Endothelial cell of umbilical vein (primary cell): ENCODE measurements around the gene EXD2. TPM values are rescaled to one million over a fixed set of nuclear protein-coding genes. Genes with fewer than 3 reads are reported as not detected.

ENCODE experiments used
- BruUV-seq: library from RNA; stranded (reverse); fragments of 400-500 nt; replicated peaks from 2 replicates; lab custom pipeline; 2021; lab: Mats Ljungman, UMichigan
- CTCF ChIA-PET: fragments of 300-600, 350-600 bp; sonication (Branson Sonifier 250); formaldehyde crosslinking; loops from one replicate; lab custom pipeline; 2021; ENCODE audit warnings: antibody characterized with exemption, inconsistent platforms; lab: Charles Lee
- POLR2A ChIA-PET: fragments of 300-600, 350-600 bp; sonication (Branson Sonifier 250); formaldehyde crosslinking; loops from one replicate; lab custom pipeline; 2021; ENCODE audit warnings: antibody characterized with exemption, inconsistent platforms; lab: Charles Lee
- DNase-seq: peaks from one replicate; pipeline ENCODE4 v3.0.0-alpha.2; 2011; ENCODE audit warnings: low read depth, low spot score
- FAIRE-seq: peaks from 2 replicates; lab custom pipeline; 2011; peaks lifted over from hg19 to GRCh38; lab: Jason Lieb, UNC
- H2AFZ ChIP-seq: 2 replicates; pipeline ENCODE4 v1.6.0; 2012; ENCODE audit warnings: low read depth, low read length, control low read depth, inconsistent platforms
- H3K27ac ChIP-seq: 2 replicates; pipeline ENCODE4 v1.5.1; 2011; ENCODE audit warnings: low read depth, mild to moderate bottlenecking, control low read depth, low read length, moderate library complexity; ENCODE audit not compliant: insufficient read depth
- H3K27me3 ChIP-seq, 2 experiments: 2 replicates each; pipeline versions ENCODE4 v1.6.0 to v1.6.1; 2011; ENCODE audit warnings: low read length in 2 of 2, mixed read lengths in 1 of 2; ENCODE audit not compliant: control insufficient read depth in 2 of 2, insufficient read depth in 2 of 2
- H3K36me3 ChIP-seq, 2 experiments: 2 replicates in 1 of 2; 3 replicates in 1 of 2; pipeline ENCODE4 v1.5.1; 2011; ENCODE audit warnings: low read length in 2 of 2, mild to moderate bottlenecking in 1 of 2, moderate library complexity in 1 of 2; ENCODE audit not compliant: control insufficient read depth in 2 of 2, insufficient read depth in 2 of 2; ENCODE audit errors: extremely low read depth in 1 of 2
- H3K4me1 ChIP-seq: 3 replicates; pipeline ENCODE4 v1.5.1; 2011; ENCODE audit warnings: mild to moderate bottlenecking, low read length; ENCODE audit not compliant: control insufficient read depth, insufficient read depth; ENCODE audit errors: extremely low read depth
- H3K4me2 ChIP-seq: 2 replicates; pipeline ENCODE4 v1.6.1; 2011; ENCODE audit warnings: low read length, control low read depth, mixed read lengths; ENCODE audit not compliant: insufficient read depth
- H3K4me3 ChIP-seq, 3 experiments: fragments of 200-600 bp in 1 of 3; sonication (generic), shearing (Covaris generic) in 1 of 3; replicated peaks in 1 of 3; 2 replicates each; pipeline ENCODE4 v1.5.1; 2011 to 2016; ENCODE audit warnings: control low read depth in 3 of 3, low read length in 3 of 3, mild to moderate bottlenecking in 2 of 3, inconsistent platforms in 1 of 3, low read depth in 1 of 3, moderate library complexity in 1 of 3; ENCODE audit not compliant: insufficient read depth in 1 of 3
- H3K79me2 ChIP-seq: 2 replicates; pipeline ENCODE4 v1.6.0; 2012; ENCODE audit warnings: low read length, inconsistent platforms; ENCODE audit not compliant: control insufficient read depth, insufficient read depth
- H3K9ac ChIP-seq: replicated peaks from 2 replicates; pipeline ENCODE3; 2011; ENCODE audit warnings: low read length, control low read depth; ENCODE audit not compliant: insufficient read depth; ENCODE audit errors: extremely low read depth
- H3K9me1 ChIP-seq: replicated peaks from 3 replicates; pipeline ENCODE4 v1.6.0; 2011; ENCODE audit warnings: mild to moderate bottlenecking, low read length; ENCODE audit not compliant: control insufficient read depth, insufficient read depth; ENCODE audit errors: extremely low read depth
- H3K9me3 ChIP-seq: replicated peaks from 2 replicates; pipeline ENCODE4 v1.5.1; 2012; ENCODE audit warnings: low read length, inconsistent platforms; ENCODE audit not compliant: control insufficient read depth, insufficient read depth
- H4K20me1 ChIP-seq: replicated peaks from 2 replicates; pipeline ENCODE3; 2011; ENCODE audit warnings: mild to moderate bottlenecking, low read length; ENCODE audit not compliant: control insufficient read depth, insufficient read depth; ENCODE audit errors: extremely low read depth
- EZH2 ChIP-seq: IDR thresholded peaks from 2 replicates; pipeline ENCODE4 v1.6.1; 2012; ENCODE audit warnings: borderline replicate concordance, low read depth, mild to moderate bottlenecking, moderate library complexity, low read length, inconsistent platforms; ENCODE audit not compliant: severe bottlenecking
- FOS ChIP-seq: IDR thresholded peaks from 2 replicates; pipeline ENCODE4 v1.6.1; 2011; ENCODE audit warnings: mild to moderate bottlenecking, low read length, moderate library complexity, borderline replicate concordance; ENCODE audit not compliant: insufficient read depth
- GATA2 ChIP-seq: IDR thresholded peaks from 2 replicates; pipeline ENCODE4 v1.7.0; 2011; ENCODE audit warnings: low read depth, mild to moderate bottlenecking, moderate library complexity, mixed read lengths, low read length; ENCODE audit not compliant: insufficient read length, insufficient read depth
- JUN ChIP-seq: IDR thresholded peaks from 2 replicates; pipeline ENCODE4 v1.6.1; 2011; ENCODE audit warnings: borderline replicate concordance, low read depth; ENCODE audit not compliant: insufficient read length, insufficient read depth
- MYC ChIP-seq: IDR thresholded peaks from one replicate; pipeline ENCODE4 v1.6.1; 2011; ENCODE audit warnings: mild to moderate bottlenecking, low read depth, low read length
- POLR2A ChIP-seq: IDR thresholded peaks from 2 replicates; pipeline ENCODE4 v1.6.1; 2012; ENCODE audit warnings: low read depth, mild to moderate bottlenecking, control low read depth, low read length
- POLR2AphosphoS5 ChIP-seq: IDR thresholded peaks from 2 replicates; pipeline ENCODE4 v1.6.1; 2012; ENCODE audit warnings: low read depth, mild to moderate bottlenecking, control low read depth, low read length, moderate library complexity; ENCODE audit not compliant: insufficient read depth
- dilution Hi-C: fragments of 300-500 bp; cut with MboI; formaldehyde crosslinking; loops from one replicate; pipeline ENCODE4 v1.15.0; 2019; ENCODE audit warnings: low sequenced_read_pairs; ENCODE audit not compliant: extremely low pct_ligation_motif_present
- intact Hi-C: fragments of 100-400 bp; cut with micrococcal nuclease; formaldehyde crosslinking; loops from one replicate; pipeline ENCODE4 v1.10.0; 2022
- polyA plus RNA-seq, 4 experiments: library from polyadenylated mRNA; depleted of rRNA in 3 of 4; stranded (reverse) in 3 of 4; unstranded in 1 of 4; fragments of >200 nt; gene quantifications; 2 replicates each; pipeline versions ENCODE4 v1.2.1 to v1.2.3, GENCODE V29; 2011 to 2012; ENCODE audit warnings: missing spikeins in 1 of 4
- total RNA-seq: library from RNA; stranded (reverse); gene quantifications from 2 replicates; pipeline ENCODE4 v1.2.3, GENCODE V29; 2021
- TF ChIP-seq, protein P1 (sequence below), 2 donors: IDR thresholded peaks; 1 replicate in 1 of 2; 2 replicates in 1 of 2; pipeline ENCODE4 v1.5.1; 2011; ENCODE audit warnings: low read length in 2 of 2, mild to moderate bottlenecking in 2 of 2, moderate library complexity in 2 of 2, control low read depth in 1 of 2, inconsistent platforms in 1 of 2, low read depth in 1 of 2; ENCODE audit not compliant: insufficient read depth in 1 of 2; ENCODE audit errors: extremely low read depth in 1 of 2
- TF ChIP-seq, protein P2 (sequence below): IDR thresholded peaks from 2 replicates; pipeline ENCODE4 v1.6.1; 2011; ENCODE audit not compliant: insufficient read depth, insufficient read length

EXD2 gene
- total and polyA plus RNA-seq, 2 donors (not counting 3 experiments of a cell fraction or from before 2014, with no cell fraction given): 11.6 to 22.6 TPM

DNA sequence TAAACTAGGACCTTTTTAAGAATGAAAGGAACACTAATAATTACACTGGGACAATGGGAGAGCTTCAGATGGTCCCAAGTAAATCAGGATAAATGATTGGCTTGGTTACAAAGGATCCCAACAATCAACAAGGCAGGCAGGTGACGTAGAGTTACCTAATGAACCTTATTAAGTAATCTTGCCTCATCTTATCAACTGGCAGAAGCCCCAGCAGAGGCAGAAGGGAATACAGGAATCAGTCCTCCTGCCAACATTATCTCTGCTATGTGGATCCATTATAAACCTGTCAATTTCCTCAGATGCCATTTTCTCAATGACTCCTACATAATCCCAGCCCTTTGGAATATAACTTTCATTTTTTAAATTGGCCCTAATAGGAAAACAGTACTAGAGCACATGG is 49.7 kb upstream of the EXD2 start:
- Histone ChIP-seq H3K9ac (no peak overlapping the region), H4K20me1 (peaks cover 4% of the 10 kb centered on the region), H3K4me1 (peaks cover 6% of the 10 kb centered on the region), H2AFZ (no peak overlapping the region), H3K9me1 (no peaks in the 10 kb centered on the region), H3K4me2 (no peak overlapping the region), H3K79me2 (peaks cover 30% of the 10 kb centered on the region), H3K27ac (no peak overlapping the region), H3K4me3 (no peak overlapping the region), H3K27me3 (no peaks in the 10 kb centered on the region), H3K9me3 (no peaks in the 10 kb centered on the region), H3K36me3 (peaks cover 0 to 1% of the 10 kb centered on the region in 2 experiments)
- ChIA-PET POLR2A (no interaction called here), CTCF (interaction anchor here (2.2 to 6.2 kb wide), 2 partner anchors 10 to 12 kb away, joined by 8 to 49 read pairs; no protein-coding TSS in a partner anchor)
- no peak for DNase-seq
- BruUV-seq: no TSS peak
- TF ChIP-seq POLR2A (no peak), FOS (no peak), MYC (no peak), POLR2AphosphoS5 (no peak), EZH2 (no peak), GATA2 (no peak), JUN (no peak)
- TF ChIP-seq, protein P1, sequence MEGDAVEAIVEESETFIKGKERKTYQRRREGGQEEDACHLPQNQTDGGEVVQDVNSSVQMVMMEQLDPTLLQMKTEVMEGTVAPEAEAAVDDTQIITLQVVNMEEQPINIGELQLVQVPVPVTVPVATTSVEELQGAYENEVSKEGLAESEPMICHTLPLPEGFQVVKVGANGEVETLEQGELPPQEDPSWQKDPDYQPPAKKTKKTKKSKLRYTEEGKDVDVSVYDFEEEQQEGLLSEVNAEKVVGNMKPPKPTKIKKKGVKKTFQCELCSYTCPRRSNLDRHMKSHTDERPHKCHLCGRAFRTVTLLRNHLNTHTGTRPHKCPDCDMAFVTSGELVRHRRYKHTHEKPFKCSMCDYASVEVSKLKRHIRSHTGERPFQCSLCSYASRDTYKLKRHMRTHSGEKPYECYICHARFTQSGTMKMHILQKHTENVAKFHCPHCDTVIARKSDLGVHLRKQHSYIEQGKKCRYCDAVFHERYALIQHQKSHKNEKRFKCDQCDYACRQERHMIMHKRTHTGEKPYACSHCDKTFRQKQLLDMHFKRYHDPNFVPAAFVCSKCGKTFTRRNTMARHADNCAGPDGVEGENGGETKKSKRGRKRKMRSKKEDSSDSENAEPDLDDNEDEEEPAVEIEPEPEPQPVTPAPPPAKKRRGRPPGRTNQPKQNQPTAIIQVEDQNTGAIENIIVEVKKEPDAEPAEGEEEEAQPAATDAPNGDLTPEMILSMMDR (IDR thresholded peaks at IDR 0.05; ENCODE audit: extremely low read depth in 1 of 2, insufficient read depth in 1 of 2, low read depth in 1 of 2, low read length in 2 of 2): no peak
- TF ChIP-seq, protein P2, sequence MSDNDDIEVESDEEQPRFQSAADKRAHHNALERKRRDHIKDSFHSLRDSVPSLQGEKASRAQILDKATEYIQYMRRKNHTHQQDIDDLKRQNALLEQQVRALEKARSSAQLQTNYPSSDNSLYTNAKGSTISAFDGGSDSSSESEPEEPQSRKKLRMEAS: no peak
- dilution Hi-C loops: no loop called here
- FAIRE-seq: no peak
- intact Hi-C loops: no loop called here
